IMR-90 (cell line): Measurements from ENCODE around the gene KCNJ6.
A peak's percentile ranks its signal among the peaks of the same experiment; 100 is the strongest.

Experiments
- CHD1 ChIP-seq: IDR thresholded peaks from 2 replicates; pipeline ENCODE4 v1.6.1; 2012; ENCODE audit warnings: low read depth, low read length, improper control_type of control experiment
- MAFK ChIP-seq: IDR thresholded peaks from 2 replicates; pipeline ENCODE4 v1.6.1; 2012; ENCODE audit warnings: low read depth, low read length, improper control_type of control experiment
- NFE2L2 ChIP-seq: fragments of 150-350 bp; IDR thresholded peaks from 2 replicates; pipeline ENCODE4 v1.6.1; 2016; ENCODE audit warnings: low read depth, mild to moderate bottlenecking, low read length
- POLR2A ChIP-seq: IDR thresholded peaks from 2 replicates; pipeline ENCODE4 v1.6.1; 2012; ENCODE audit warnings: mild to moderate bottlenecking, low read depth, low read length
- RFX5 ChIP-seq: IDR thresholded peaks from 2 replicates; pipeline ENCODE4 v1.8.0; 2012; ENCODE audit warnings: low read depth, mild to moderate bottlenecking, low read length, moderate library complexity
- TF ChIP-seq, protein P1 (sequence below): conservative IDR thresholded peaks from 2 replicates; pipeline ENCODE4 v1.5.1; 2012; ENCODE audit warnings: mild to moderate bottlenecking, low read depth, low read length, improper control_type of control experiment

DNA sequence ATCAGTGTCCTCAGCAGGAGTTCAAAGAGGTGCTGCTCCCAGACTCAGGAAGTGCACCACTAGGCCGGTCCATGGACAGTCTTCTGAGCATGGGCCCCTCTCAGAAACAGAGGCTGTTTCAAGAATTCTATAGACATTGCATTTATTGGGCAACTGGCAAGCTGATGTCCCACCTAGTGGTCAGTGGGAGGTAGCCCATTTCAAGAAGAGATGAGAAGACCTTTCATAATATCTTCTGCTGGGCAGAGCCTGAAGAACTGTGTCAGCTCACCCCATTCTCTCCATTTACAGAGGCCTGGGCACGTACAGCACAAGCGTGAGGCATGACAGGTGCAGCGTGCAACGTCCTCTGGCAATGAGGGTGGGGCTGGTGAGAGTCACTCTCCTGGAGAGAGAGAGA is 333.7 kb downstream of the KCNJ6 start:
- TF ChIP-seq, protein P1, sequence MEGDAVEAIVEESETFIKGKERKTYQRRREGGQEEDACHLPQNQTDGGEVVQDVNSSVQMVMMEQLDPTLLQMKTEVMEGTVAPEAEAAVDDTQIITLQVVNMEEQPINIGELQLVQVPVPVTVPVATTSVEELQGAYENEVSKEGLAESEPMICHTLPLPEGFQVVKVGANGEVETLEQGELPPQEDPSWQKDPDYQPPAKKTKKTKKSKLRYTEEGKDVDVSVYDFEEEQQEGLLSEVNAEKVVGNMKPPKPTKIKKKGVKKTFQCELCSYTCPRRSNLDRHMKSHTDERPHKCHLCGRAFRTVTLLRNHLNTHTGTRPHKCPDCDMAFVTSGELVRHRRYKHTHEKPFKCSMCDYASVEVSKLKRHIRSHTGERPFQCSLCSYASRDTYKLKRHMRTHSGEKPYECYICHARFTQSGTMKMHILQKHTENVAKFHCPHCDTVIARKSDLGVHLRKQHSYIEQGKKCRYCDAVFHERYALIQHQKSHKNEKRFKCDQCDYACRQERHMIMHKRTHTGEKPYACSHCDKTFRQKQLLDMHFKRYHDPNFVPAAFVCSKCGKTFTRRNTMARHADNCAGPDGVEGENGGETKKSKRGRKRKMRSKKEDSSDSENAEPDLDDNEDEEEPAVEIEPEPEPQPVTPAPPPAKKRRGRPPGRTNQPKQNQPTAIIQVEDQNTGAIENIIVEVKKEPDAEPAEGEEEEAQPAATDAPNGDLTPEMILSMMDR, result peak; percentile 85
- TF ChIP-seq MAFK, result 0 out of 2 replicates have a peak, but pooled peaks have one; percentile 16
- 0 out of 2 replicates have a peak, but pooled peaks have one; percentile 31 for TF ChIP-seq POLR2A
- TF ChIP-seq NFE2L2, result no peak
- TF ChIP-seq RFX5, result no peak
- TF ChIP-seq CHD1, result no peak
